Ovary (tissue), 3 donors: ENCODE data around the gene ABCC12.

Source experiments
- EP300 ChIP-seq: sonication (generic); formaldehyde crosslinking; IDR thresholded peaks from one replicate; pipeline ENCODE4 v1.6.1; 2017; ENCODE audit warnings: antibody characterized with exemption
- POLR2A ChIP-seq: fragments of 450-650 bp; IDR thresholded peaks from one replicate; pipeline ENCODE4 v1.6.1; 2017; ENCODE audit warnings: antibody characterized with exemption, mild to moderate bottlenecking, moderate library complexity
- TF ChIP-seq, protein P1 (sequence below), 3 donors: fragments of 450-650 bp in 2 of 3; fragments of 200-600 bp in 1 of 3; IDR thresholded peaks; one replicate each; pipeline versions ENCODE4 v1.5.1 to v1.8.0; 2016 to 2022; ENCODE audit warnings: antibody characterized with exemption in 3 of 3, mild to moderate bottlenecking in 1 of 3
- donor health status: DM: no; HTN: no; CAD: no.

DNA sequence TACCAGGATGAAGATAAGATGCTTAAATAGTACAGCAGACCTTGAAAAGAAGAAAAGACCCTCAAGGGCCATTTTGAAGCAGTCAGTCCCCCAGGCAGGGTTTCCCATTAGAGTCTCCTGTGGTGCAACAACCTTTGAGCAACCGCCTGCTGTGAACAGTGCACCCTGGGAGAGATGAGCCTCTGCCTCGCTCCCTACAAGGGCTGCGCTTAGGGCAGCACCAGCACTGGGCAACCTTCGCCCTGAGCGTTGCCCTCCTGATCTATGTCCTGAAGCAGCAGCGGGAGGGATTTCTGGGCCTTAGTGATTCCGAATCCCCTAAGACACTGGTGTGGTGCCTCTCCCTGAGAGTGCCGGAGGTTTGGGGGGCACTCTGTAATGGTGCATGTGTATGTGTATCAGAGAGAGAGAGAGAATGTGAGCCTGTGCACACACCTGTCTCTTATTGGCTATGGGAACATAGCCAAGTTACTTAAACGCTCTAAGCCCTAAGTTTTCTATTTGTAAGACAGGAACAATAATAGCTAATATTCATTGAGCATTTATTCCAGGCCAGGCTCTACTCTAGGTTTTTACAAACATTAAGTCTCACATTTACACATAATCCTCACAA lies 25.2 kb upstream of the ABCC12 start:
- TF ChIP-seq POLR2A: no peak
- TF ChIP-seq, protein P1, sequence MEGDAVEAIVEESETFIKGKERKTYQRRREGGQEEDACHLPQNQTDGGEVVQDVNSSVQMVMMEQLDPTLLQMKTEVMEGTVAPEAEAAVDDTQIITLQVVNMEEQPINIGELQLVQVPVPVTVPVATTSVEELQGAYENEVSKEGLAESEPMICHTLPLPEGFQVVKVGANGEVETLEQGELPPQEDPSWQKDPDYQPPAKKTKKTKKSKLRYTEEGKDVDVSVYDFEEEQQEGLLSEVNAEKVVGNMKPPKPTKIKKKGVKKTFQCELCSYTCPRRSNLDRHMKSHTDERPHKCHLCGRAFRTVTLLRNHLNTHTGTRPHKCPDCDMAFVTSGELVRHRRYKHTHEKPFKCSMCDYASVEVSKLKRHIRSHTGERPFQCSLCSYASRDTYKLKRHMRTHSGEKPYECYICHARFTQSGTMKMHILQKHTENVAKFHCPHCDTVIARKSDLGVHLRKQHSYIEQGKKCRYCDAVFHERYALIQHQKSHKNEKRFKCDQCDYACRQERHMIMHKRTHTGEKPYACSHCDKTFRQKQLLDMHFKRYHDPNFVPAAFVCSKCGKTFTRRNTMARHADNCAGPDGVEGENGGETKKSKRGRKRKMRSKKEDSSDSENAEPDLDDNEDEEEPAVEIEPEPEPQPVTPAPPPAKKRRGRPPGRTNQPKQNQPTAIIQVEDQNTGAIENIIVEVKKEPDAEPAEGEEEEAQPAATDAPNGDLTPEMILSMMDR (IDR thresholded peaks at IDR 0.05): no peak
- no peak for TF ChIP-seq EP300
